Neuron (in vitro differentiated cells): ENCODE measurements around the gene DUSP14.
"Not testable (repeated sequence)": the region's sequence is repeated elsewhere in the genome, so short reads cannot be mapped to it uniquely, and the experiment has no call there.

ENCODE experiments used
- H2AFZ ChIP-seq: one replicate; pipeline ENCODE4 v1.6.1; 2013; ENCODE audit warnings: low read depth, mild to moderate bottlenecking, inconsistent platforms, low read length, moderate library complexity
- H3K27me3 ChIP-seq: one replicate; pipeline ENCODE4 v1.6.1; 2013; ENCODE audit warnings: low read length; ENCODE audit not compliant: insufficient read depth
- H3K36me3 ChIP-seq: one replicate; pipeline ENCODE4 v1.6.1; 2013; ENCODE audit warnings: low read length; ENCODE audit not compliant: insufficient read depth
- H3K4me1 ChIP-seq: one replicate; pipeline ENCODE4 v1.6.1; 2013; ENCODE audit warnings: low read length; ENCODE audit not compliant: insufficient read depth
- H3K4me3 ChIP-seq: 2 replicates; pipeline ENCODE4 v1.5.1; 2013; ENCODE audit warnings: mild to moderate bottlenecking, low read length, moderate library complexity
- H3K9me3 ChIP-seq: one replicate; pipeline ENCODE4 v1.6.1; 2013; ENCODE audit warnings: low read length

Gene DUSP14

GRCh38 chr17:37489197-37490001 is at the start of gene DUSP14:
Gene DUSP14, plus strand, starts transcription at chr17:37489891. Its CDS starts 22,382 bp downstream, at chr17:37512273.
- Histone ChIP-seq H2AFZ (peak within 1 kb of the TSS; percentile 98), H3K36me3 (no peaks in the 10 kb centered on the region), H3K9me3 (no peaks in the 10 kb centered on the region), H3K4me3 (peak within 1 kb of the TSS; percentile 98), H3K27me3 (no peaks in the 10 kb centered on the region), H3K4me1 (peaks cover 35% of the 10 kb centered on the region)

DNA sequence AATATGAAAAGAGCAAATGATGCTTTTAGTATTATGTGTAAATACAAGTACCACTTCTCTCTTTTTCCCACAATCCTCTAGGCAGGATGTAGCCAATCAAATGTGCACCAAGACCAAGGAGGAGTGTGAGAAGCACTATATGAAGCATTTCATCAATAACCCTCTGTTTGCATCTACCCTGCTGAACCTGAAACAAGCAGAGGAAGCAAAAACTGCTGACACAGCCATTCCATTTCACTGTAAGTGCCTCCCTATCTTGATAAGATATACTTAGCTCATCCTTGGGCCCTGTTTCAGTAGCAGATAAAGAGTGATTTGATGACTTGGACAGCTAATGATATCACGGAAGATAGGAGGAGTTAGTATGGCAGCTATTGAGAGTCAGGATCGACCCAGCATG is 49.3 kb upstream of the DUSP14 start:
- H3K4me1 ChIP-seq = no peaks in the 10 kb centered on the region
- H3K9me3 ChIP-seq = no peaks in the 10 kb centered on the region
- H3K36me3 ChIP-seq = peaks cover 64% of the 10 kb centered on the region
- H3K27me3 ChIP-seq = no peaks in the 10 kb centered on the region
- H2AFZ ChIP-seq = no peak overlapping the region
- H3K4me3 ChIP-seq = no peak overlapping the region

DNA sequence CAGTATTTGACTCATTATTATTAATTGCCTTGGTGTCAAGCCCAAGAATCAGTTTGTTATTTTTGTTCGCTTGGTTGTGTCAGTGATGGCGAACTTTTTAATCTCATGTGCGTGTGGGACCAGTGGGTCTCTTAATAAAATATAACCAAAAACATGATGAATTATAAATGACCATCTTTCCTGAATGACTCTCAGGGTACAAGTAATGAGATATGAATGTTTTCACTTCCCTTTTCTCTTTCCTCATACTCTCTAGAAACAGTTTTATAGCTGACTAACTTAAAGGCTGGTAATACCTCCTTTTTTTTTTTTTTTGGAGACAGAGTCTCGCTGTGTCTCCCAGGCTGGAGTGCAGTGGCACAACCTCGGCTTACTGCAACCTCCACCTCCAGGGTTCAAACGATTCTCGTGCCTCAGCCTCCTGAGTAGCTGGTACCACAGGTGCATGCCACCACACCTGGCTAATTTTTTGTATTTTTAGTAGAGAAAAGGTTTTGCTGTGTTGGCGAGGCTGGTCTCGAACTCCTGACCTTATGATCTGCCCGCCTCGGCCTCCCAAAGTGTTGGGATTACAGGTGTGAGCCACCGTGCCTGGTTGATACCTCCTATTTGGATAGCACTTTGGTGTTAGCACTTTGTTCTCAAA is 48.2 kb upstream of the DUSP14 start:
- peaks cover 66% of the 10 kb centered on the region for H3K36me3 ChIP-seq
- not testable (repeated sequence) for H3K27me3 ChIP-seq, H3K4me1 ChIP-seq, H3K4me3 ChIP-seq, H2AFZ ChIP-seq, H3K9me3 ChIP-seq

GRCh38 chr17:37446027-37446426 is 43.7 kb upstream of the DUSP14 start:
- no peak overlapping the region for H2AFZ ChIP-seq
- H3K4me1 ChIP-seq = peaks cover 10% of the 10 kb centered on the region
- peaks cover 48% of the 10 kb centered on the region for H3K36me3 ChIP-seq
- H3K4me3 ChIP-seq = no peak overlapping the region
- H3K9me3 ChIP-seq = no peaks in the 10 kb centered on the region
- no peaks in the 10 kb centered on the region for H3K27me3 ChIP-seq

DNA sequence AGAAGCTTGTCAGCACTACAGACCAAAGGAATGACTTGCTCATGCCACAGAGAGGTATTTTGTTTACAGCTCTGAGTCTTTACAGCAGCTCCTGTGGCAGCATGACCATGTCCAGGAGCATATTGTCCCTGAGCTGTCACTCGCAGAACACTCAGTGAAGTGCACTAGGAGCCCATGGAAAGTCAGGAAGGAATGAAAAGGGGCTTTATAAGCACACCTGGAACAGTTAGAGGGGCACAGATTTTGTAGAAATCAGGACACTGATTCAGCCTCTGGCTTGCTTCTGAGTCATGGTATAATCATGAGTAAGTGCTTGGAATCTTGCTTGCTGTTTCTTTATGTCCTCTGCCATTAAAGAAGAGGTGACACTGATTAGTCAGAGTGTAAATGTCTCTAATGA is 42.0 kb upstream of the DUSP14 start:
- Histone ChIP-seq H3K4me1 (peaks cover 10% of the 10 kb centered on the region), H2AFZ (no peak overlapping the region), H3K4me3 (no peak overlapping the region), H3K36me3 (peaks cover 39% of the 10 kb centered on the region), H3K9me3 (no peaks in the 10 kb centered on the region), H3K27me3 (no peaks in the 10 kb centered on the region)

GRCh38 chr17:37450112-37450511 is 39.6 kb upstream of the DUSP14 start:
- H3K4me3 ChIP-seq = no peak overlapping the region
- no peaks in the 10 kb centered on the region for H3K27me3 ChIP-seq
- H2AFZ ChIP-seq = no peak overlapping the region
- H3K36me3 ChIP-seq = peaks cover 30% of the 10 kb centered on the region
- H3K4me1 ChIP-seq = peaks cover 10% of the 10 kb centered on the region
- H3K9me3 ChIP-seq = no peaks in the 10 kb centered on the region

- not testable (repeated sequence) for H3K27me3 ChIP-seq, H2AFZ ChIP-seq, H3K9me3 ChIP-seq, H3K4me1 ChIP-seq, H3K4me3 ChIP-seq
- H3K36me3 ChIP-seq = peaks cover 17% of the 10 kb centered on the region
These were observed 31.9 kb upstream of the DUSP14 start for GRCh38 chr17:37457801-37458200.

- no peaks in the 10 kb centered on the region for H3K9me3 ChIP-seq
- H2AFZ ChIP-seq = no peak overlapping the region
- peaks cover 11% of the 10 kb centered on the region for H3K36me3 ChIP-seq
- no peaks in the 10 kb centered on the region for H3K27me3 ChIP-seq
- H3K4me3 ChIP-seq = no peak overlapping the region
- no peaks in the 10 kb centered on the region for H3K4me1 ChIP-seq
These were observed 30.9 kb upstream of the DUSP14 start for GRCh38 chr17:37458805-37459204.

DNA sequence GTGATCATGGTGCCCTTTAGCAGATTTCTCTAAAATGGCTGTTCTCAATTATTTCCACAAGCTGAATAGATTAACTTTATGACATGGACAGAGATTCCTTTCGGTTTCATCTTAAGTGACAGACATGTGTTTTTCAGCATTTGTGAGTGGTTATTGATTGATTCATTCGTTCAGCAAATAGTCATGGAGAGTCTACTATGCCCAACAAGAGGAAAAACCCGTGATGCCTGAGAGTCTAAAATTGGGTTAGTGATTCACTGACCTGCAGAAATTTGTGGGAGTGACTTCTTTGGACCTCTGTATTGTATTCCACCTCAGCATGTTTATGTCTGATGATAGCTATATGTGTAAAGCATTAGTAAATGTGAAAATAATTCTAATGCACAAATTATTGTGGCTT is 28.0 kb upstream of the DUSP14 start:
- Histone ChIP-seq H3K4me1 (no peaks in the 10 kb centered on the region), H3K4me3 (no peak overlapping the region), H2AFZ (no peak overlapping the region), H3K9me3 (no peaks in the 10 kb centered on the region), H3K27me3 (no peaks in the 10 kb centered on the region), H3K36me3 (peaks cover 28% of the 10 kb centered on the region)

GRCh38 chr17:37462492-37462891 is 27.2 kb upstream of the DUSP14 start:
- H2AFZ ChIP-seq = no peak overlapping the region
- H3K36me3 ChIP-seq = peaks cover 31% of the 10 kb centered on the region
- H3K4me1 ChIP-seq = no peaks in the 10 kb centered on the region
- no peaks in the 10 kb centered on the region for H3K9me3 ChIP-seq
- no peak overlapping the region for H3K4me3 ChIP-seq
- no peaks in the 10 kb centered on the region for H3K27me3 ChIP-seq

DNA sequence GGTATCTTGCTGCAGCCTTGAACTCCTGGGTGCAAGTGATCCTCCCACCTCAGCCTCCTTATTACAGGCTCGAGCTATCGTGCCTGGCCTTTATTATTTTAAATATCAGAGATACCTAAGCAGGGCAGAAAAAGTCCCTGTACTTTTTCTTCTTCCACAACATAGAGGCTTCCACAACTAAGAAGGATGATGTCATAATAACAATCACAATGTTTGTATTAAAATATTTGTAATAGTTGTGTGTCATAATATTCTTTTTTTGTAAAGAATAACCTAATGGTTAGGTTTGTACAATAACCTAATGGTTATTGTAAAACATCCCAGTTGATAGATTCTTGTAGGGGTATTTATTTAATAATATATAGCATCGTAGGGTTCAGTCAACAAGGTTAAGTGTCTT is 26.7 kb upstream of the DUSP14 start:
- Histone ChIP-seq H3K4me3 (no peak overlapping the region), H3K27me3 (no peaks in the 10 kb centered on the region), H3K36me3 (peaks cover 36% of the 10 kb centered on the region), H3K9me3 (no peaks in the 10 kb centered on the region), H2AFZ (no peak overlapping the region), H3K4me1 (no peaks in the 10 kb centered on the region)

DNA sequence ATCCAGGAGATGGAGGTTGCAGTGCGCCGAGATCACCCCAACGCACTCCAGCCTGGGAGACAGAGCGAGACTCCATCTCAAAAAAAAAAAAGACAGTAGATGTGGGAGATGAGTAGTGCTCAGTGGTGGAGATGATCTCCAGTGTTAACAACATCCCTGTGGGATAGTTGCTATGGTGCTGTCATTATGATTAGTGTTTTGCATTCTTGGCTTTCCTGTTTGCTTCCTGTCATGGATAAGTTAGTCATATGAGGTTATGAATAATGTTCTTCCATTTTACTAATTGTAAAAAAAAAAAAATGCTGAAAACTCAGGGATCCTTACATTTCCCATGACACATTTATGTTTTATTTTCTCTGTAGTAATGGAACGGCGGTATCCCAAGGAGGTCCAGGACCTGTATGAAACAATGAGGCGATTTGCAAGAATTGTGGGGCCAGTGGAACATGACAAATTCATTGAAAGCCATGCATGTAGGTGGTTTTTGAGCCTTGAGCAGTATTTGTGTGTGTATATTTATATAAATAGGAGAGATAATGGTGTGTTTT is 24.5 kb upstream of the DUSP14 start:
- peaks cover 41% of the 10 kb centered on the region for H3K36me3 ChIP-seq
- no peaks in the 10 kb centered on the region for H3K27me3 ChIP-seq
- no peak overlapping the region for H3K4me3 ChIP-seq
- no peak overlapping the region for H2AFZ ChIP-seq
- no peaks in the 10 kb centered on the region for H3K9me3 ChIP-seq
- H3K4me1 ChIP-seq = no peaks in the 10 kb centered on the region

DNA sequence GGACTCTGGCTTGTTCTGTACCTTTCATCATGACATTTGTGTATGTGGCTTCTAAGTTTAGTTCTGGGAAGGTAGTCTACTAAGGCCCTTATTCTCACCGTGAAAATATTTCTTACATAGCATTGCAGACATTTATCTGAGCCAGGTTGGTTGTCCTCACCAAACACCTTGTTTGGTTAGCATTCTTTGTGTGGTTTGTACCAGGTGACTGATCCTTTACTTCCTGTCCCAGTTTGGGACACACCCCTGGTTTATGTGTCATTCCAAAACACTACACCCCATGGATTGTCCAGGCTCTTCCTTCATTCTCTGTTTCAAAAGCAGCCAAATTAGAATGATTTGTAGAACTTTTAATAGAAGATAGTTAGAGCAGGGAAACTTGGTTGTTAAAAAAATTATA is 23.2 kb upstream of the DUSP14 start:
- Histone ChIP-seq H3K4me3 (no peak overlapping the region), H3K9me3 (no peaks in the 10 kb centered on the region), H3K4me1 (no peaks in the 10 kb centered on the region), H2AFZ (no peak overlapping the region), H3K36me3 (peaks cover 53% of the 10 kb centered on the region), H3K27me3 (no peaks in the 10 kb centered on the region)
